Adrenal gland (tissue), 12 donors: Measurements from ENCODE around the gene FAM219A. TPM values are rescaled to one million over a fixed set of nuclear protein-coding genes. Genes with fewer than 3 reads are reported as not detected.
"Not testable (repeated sequence)": the region's sequence is repeated elsewhere in the genome, so short reads cannot be mapped to it uniquely, and the experiment has no call there.

Experiments
- DNase-seq, 7 donors: peaks; one replicate each; pipeline ENCODE4 v3.0.0-alpha.2; 2019 to 2020
- H3K27ac ChIP-seq, 5 donors: fragments of 200-600 bp; sonication (generic) in 4 of 5; 1 replicate in 3 of 5; 2 replicates in 2 of 5; pipeline versions ENCODE4 v1.5.1 to v1.8.0; 2016 to 2020; ENCODE audit warnings: mild to moderate bottlenecking in 1 of 5
- H3K27me3 ChIP-seq: fragments of 200-600 bp; 2 replicates; pipeline ENCODE4 v1.8.0; 2021
- H3K36me3 ChIP-seq, 2 donors: fragments of 200-600 bp; replicated peaks in 1 of 2; 1 replicate in 1 of 2; 2 replicates in 1 of 2; pipeline versions ENCODE4 v1.5.1 to v1.8.0; 2018 to 2022
- H3K4me1 ChIP-seq, 2 donors: fragments of 200-600 bp; replicated peaks in 1 of 2; 1 replicate in 1 of 2; 2 replicates in 1 of 2; pipeline versions ENCODE4 v1.5.1 to v1.8.0; 2018 to 2021
- H3K4me3 ChIP-seq, 4 donors: fragments of 200-600 bp; sonication (generic) in 3 of 4; one replicate each; pipeline ENCODE4 v1.5.1; 2016 to 2018
- H3K9me3 ChIP-seq, 3 donors: fragments of 200-600 bp; sonication (generic) in 1 of 3; replicated peaks in 1 of 3; 1 replicate in 2 of 3; 2 replicates in 1 of 3; pipeline versions ENCODE4 v1.5.1 to v1.8.0; 2016 to 2021
- POLR2A ChIP-seq, 2 donors: fragments of 450-650 bp; IDR thresholded peaks; one replicate each; pipeline ENCODE4 v1.6.1; 2017; ENCODE audit warnings: antibody characterized with exemption in 2 of 2, mild to moderate bottlenecking in 2 of 2, moderate library complexity in 1 of 2
- WGBS, 4 donors: extraction: QIAGEN DNeasy Blood & Tissue Kit in 2 of 4; methylation state at CpG; one replicate each; pipeline versions ENCODE4 v1.1.5 to v1.1.7; 2013 to 2017; 5-methylcytosine and 5-hydroxymethylcytosine counted together
- intact Hi-C, 2 donors: fragments of 100-400 bp; cut with DNase I; formaldehyde crosslinking; loops; one replicate each; pipeline versions ENCODE4 v1.14.1 to v1.15.0; 2022 to 2023
- polyA plus RNA-seq, 3 donors: library from polyadenylated mRNA; stranded (reverse); fragments of 200-250 nt in 2 of 3; fragments of 350-450 nt in 1 of 3; fragmentation: Illumina TruSeq in 1 of 3; extraction: RNeasy Lipid Tissue Mini Kit (QIAGEN cat#74804) in 1 of 3; gene quantifications; one replicate each; pipeline ENCODE4 v1.2.3, GENCODE V29; 2013 to 2014
- total RNA-seq, 9 donors: library from RNA; depleted of rRNA in 4 of 9; stranded (reverse); fragments of >200 nt in 4 of 9; fragments of 120-200 nt in 1 of 9; fragmentation: NEBNext Ultra II Directional in 1 of 9; extraction: Animal tissue kit (Norgen Biotek cat#: 25700) in 1 of 9; gene quantifications; one replicate each; pipeline versions ENCODE4 v1.1.0 to v1.2.4, GENCODE V29; 2013 to 2023
- TF ChIP-seq, protein P1 (sequence below), 6 experiments: fragments of 450-650 bp in 4 of 6; fragments of 200-600 bp in 2 of 6; sonication (generic) in 1 of 6; IDR thresholded peaks; 1 replicate in 5 of 6; 2 replicates in 1 of 6; pipeline versions ENCODE4 v1.5.1 to v1.8.0; 2016 to 2021; ENCODE audit warnings: antibody characterized with exemption in 6 of 6, mild to moderate bottlenecking in 2 of 6, moderate library complexity in 1 of 6
- donor health status: healthy with polysubstance abuse.
- donor health status: Bipolar disorder and iron deficiency.
- donor health status: DM: yes; HTN: yes; CAD: no.
- donor health status: DM: no; HTN: no; CAD: no.
- donor health status: DM: no; HTN: no; CAD: no.
- donor health status: DM: yes; HTN: yes; CAD: no.

The FAM219A gene
- total and polyA plus RNA-seq, 12 donors = 7.6 to 26.9 (median 14.9) TPM

- no peak for DNase-seq
- no peak for TF ChIP-seq POLR2A (IDR thresholded peaks at IDR 0.05)
- TF ChIP-seq, protein P1, sequence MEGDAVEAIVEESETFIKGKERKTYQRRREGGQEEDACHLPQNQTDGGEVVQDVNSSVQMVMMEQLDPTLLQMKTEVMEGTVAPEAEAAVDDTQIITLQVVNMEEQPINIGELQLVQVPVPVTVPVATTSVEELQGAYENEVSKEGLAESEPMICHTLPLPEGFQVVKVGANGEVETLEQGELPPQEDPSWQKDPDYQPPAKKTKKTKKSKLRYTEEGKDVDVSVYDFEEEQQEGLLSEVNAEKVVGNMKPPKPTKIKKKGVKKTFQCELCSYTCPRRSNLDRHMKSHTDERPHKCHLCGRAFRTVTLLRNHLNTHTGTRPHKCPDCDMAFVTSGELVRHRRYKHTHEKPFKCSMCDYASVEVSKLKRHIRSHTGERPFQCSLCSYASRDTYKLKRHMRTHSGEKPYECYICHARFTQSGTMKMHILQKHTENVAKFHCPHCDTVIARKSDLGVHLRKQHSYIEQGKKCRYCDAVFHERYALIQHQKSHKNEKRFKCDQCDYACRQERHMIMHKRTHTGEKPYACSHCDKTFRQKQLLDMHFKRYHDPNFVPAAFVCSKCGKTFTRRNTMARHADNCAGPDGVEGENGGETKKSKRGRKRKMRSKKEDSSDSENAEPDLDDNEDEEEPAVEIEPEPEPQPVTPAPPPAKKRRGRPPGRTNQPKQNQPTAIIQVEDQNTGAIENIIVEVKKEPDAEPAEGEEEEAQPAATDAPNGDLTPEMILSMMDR (IDR thresholded peaks at IDR 0.05) = no peak
- H3K4me3 ChIP-seq = no peak overlapping the region
- H3K4me1 ChIP-seq = no peaks in the 10 kb centered on the region
- H3K27ac ChIP-seq = no peak overlapping the region
- intact Hi-C loops = no loop called here
- 50 to 57% (median 53%) methylated on average over 3 of the region's 3 CpGs for WGBS, 4 donors
- H3K36me3 ChIP-seq = no peaks in the 10 kb centered on the region
- no peaks in the 10 kb centered on the region for H3K9me3 ChIP-seq
- no peaks in the 10 kb centered on the region for H3K27me3 ChIP-seq
Measured at GRCh38 chr9:34486572-34486971, 28.2 kb upstream of the FAM219A start.

GRCh38 chr9:34485822-34486221 lies 27.5 kb upstream of the FAM219A start:
- Histone ChIP-seq H3K4me1 (no peaks in the 10 kb centered on the region), H3K9me3 (no peaks in the 10 kb centered on the region), H3K27ac (no peak overlapping the region), H3K36me3 (no peaks in the 10 kb centered on the region), H3K4me3 (no peak overlapping the region), H3K27me3 (no peaks in the 10 kb centered on the region)
- intact Hi-C loops = no loop called here
- TF ChIP-seq POLR2A (IDR thresholded peaks at IDR 0.05) = no peak
- TF ChIP-seq, protein P1 (IDR thresholded peaks at IDR 0.05) = no peak
- WGBS, 4 donors = 67 to 79% (median 69%) methylated on average over 6 of the region's 6 CpGs
- DNase-seq = no peak

GRCh38 chr9:34484678-34485077 lies 26.3 kb upstream of the FAM219A start:
- no peaks in the 10 kb centered on the region for H3K9me3 ChIP-seq
- no peak overlapping the region for H3K27ac ChIP-seq
- no peak for DNase-seq
- no peaks in the 10 kb centered on the region for H3K27me3 ChIP-seq
- intact Hi-C loops = no loop called here
- H3K36me3 ChIP-seq = no peaks in the 10 kb centered on the region
- TF ChIP-seq, protein P1 (IDR thresholded peaks at IDR 0.05) = no peak
- no peak for TF ChIP-seq POLR2A (IDR thresholded peaks at IDR 0.05)
- no peaks in the 10 kb centered on the region for H3K4me1 ChIP-seq
- no peak overlapping the region for H3K4me3 ChIP-seq

- H3K9me3 ChIP-seq, DNase-seq, H3K36me3 ChIP-seq, H3K27ac ChIP-seq, intact Hi-C loops, H3K4me3 ChIP-seq, H3K27me3 ChIP-seq, H3K4me1 ChIP-seq: not testable (repeated sequence)
- 92 to 97% (median 94%) methylated on average over 3 to 25 of the region's 27 CpGs for WGBS, 4 donors
Measured at GRCh38 chr9:34482746-34483145, 24.4 kb upstream of the FAM219A start.

GRCh38 chr9:34481620-34482019 lies 23.2 kb upstream of the FAM219A start:
- H3K4me3 ChIP-seq, intact Hi-C loops, H3K27me3 ChIP-seq, H3K36me3 ChIP-seq, H3K27ac ChIP-seq, H3K4me1 ChIP-seq, H3K9me3 ChIP-seq: not testable (repeated sequence)
- 63 to 70% (median 68%) methylated on average over 11 to 13 of the region's 13 CpGs for WGBS, 4 donors
- peak in 1 of 7 donors; percentile 11 for DNase-seq
